IMR-90 (cell line): ENCODE data around the gene GMCL2. TPM values are rescaled to one million over a fixed set of nuclear protein-coding genes. Genes with fewer than 3 reads are reported as not detected.

Source experiments
- ATAC-seq: fragments of 200-7000 bp; cut with Tn5 transposase; 2 replicates; pipeline ENCODE4 v1.9.1; 2020; ENCODE audit warnings: low read depth, mild to moderate bottlenecking, moderate library complexity
- BruUV-seq: library from RNA; stranded (reverse); fragments of 400-500 nt; replicated peaks from 2 replicates; lab custom pipeline; 2021; lab: Mats Ljungman, UMichigan
- CTCF ChIA-PET: fragments of 300-600 bp; formaldehyde crosslinking; extraction: SDS; loops from one replicate; lab custom pipeline; 2021; ENCODE audit warnings: antibody characterized with exemption; lab: Yijun Ruan, JAX
- POLR2A ChIA-PET: fragments of 300-600 bp; sonication (Branson Sonifier 250); formaldehyde crosslinking; loops from one replicate; lab custom pipeline; 2022; ENCODE audit warnings: antibody characterized with exemption; ENCODE audit not compliant: unreplicated experiment; lab: Charles Lee
- DNase-seq: peaks from one replicate; pipeline ENCODE4 v3.0.0; 2013
- H2AFZ ChIP-seq: replicated peaks from 2 replicates; pipeline ENCODE3; 2013; ENCODE audit warnings: low read length, mild to moderate bottlenecking; ENCODE audit not compliant: poor library complexity
- H2AK5ac ChIP-seq: 2 replicates; pipeline ENCODE4 v1.6.1; 2013; ENCODE audit warnings: low read depth, low read length, inconsistent platforms
- H2AK9ac ChIP-seq: replicated peaks from 2 replicates; pipeline ENCODE3; 2013; ENCODE audit warnings: mild to moderate bottlenecking, low read depth, low read length, moderate library complexity; ENCODE audit not compliant: poor library complexity
- H2BK120ac ChIP-seq: 2 replicates; pipeline ENCODE4 v1.6.1; 2013; ENCODE audit warnings: low read depth, low read length, inconsistent platforms
- H2BK15ac ChIP-seq: 3 replicates; pipeline ENCODE4 v1.6.1; 2013; ENCODE audit warnings: low read depth, low read length, inconsistent platforms
- H2BK20ac ChIP-seq: 2 replicates; pipeline ENCODE4 v1.6.1; 2013; ENCODE audit warnings: low read depth, mild to moderate bottlenecking, inconsistent platforms, low read length, moderate library complexity
- H2BK5ac ChIP-seq: 2 replicates; pipeline ENCODE4 v1.6.1; 2013; ENCODE audit warnings: mild to moderate bottlenecking, low read depth, low read length, inconsistent platforms; ENCODE audit not compliant: poor library complexity, severe bottlenecking
- H3K14ac ChIP-seq: replicated peaks from 2 replicates; pipeline ENCODE4 v1.6.1; 2013; ENCODE audit warnings: low read depth, low read length, inconsistent platforms
- H3K18ac ChIP-seq: 2 replicates; pipeline ENCODE4 v1.6.1; 2013; ENCODE audit warnings: low read depth, low read length, control low read depth
- H3K23ac ChIP-seq: 2 replicates; pipeline ENCODE4 v1.6.1; 2013; ENCODE audit warnings: low read depth, low read length, inconsistent platforms
- H3K27ac ChIP-seq: 2 replicates; pipeline ENCODE4 v1.5.1; 2013; ENCODE audit warnings: mild to moderate bottlenecking, control low read depth, low read length; ENCODE audit not compliant: insufficient read depth
- H3K27me3 ChIP-seq: 2 replicates; pipeline ENCODE4 v1.6.1; 2013; ENCODE audit warnings: low read length; ENCODE audit not compliant: control insufficient read depth, insufficient read depth
- H3K36me3 ChIP-seq: 2 replicates; pipeline ENCODE4 v1.6.1; 2013; ENCODE audit warnings: low read length, mixed read lengths; ENCODE audit not compliant: control insufficient read depth, insufficient read depth
- H3K4ac ChIP-seq: 2 replicates; pipeline ENCODE4 v1.6.1; 2013; ENCODE audit warnings: low read depth, low read length, inconsistent platforms
- H3K4me1 ChIP-seq: 2 replicates; pipeline ENCODE4 v1.6.1; 2013; ENCODE audit warnings: low read length, mixed read lengths; ENCODE audit not compliant: control insufficient read depth, insufficient read depth
- H3K4me2 ChIP-seq: 2 replicates; pipeline ENCODE4 v1.6.1; 2013; ENCODE audit warnings: low read depth, mild to moderate bottlenecking, control low read depth, low read length, moderate library complexity
- H3K4me3 ChIP-seq: 2 replicates; pipeline ENCODE4 v1.5.1; 2013; ENCODE audit warnings: low read depth, mild to moderate bottlenecking, control low read depth, low read length, moderate library complexity; ENCODE audit not compliant: insufficient read depth
- H3K56ac ChIP-seq: 2 replicates; pipeline ENCODE4 v1.6.1; 2013; ENCODE audit warnings: low read length, inconsistent platforms; ENCODE audit not compliant: insufficient read depth; ENCODE audit errors: extremely low read depth
- H3K79me1 ChIP-seq, 2 experiments: 2 replicates each; pipeline ENCODE4 v1.6.1; 2013; ENCODE audit warnings: low read length in 2 of 2, inconsistent platforms in 1 of 2, low read depth in 1 of 2
- H3K9ac ChIP-seq: 2 replicates; pipeline ENCODE4 v1.6.1; 2013; ENCODE audit warnings: low read depth, low read length, control low read depth
- H3K9me1 ChIP-seq: 2 replicates; pipeline ENCODE4 v1.6.1; 2013; ENCODE audit warnings: low read length, inconsistent platforms; ENCODE audit not compliant: insufficient read depth
- H3K9me3 ChIP-seq: 2 replicates; pipeline ENCODE4 v1.6.1; 2013; ENCODE audit warnings: low read length; ENCODE audit not compliant: control insufficient read depth, insufficient read depth
- H4K20me1 ChIP-seq: 2 replicates; pipeline ENCODE4 v1.6.1; 2013; ENCODE audit warnings: low read length, inconsistent platforms; ENCODE audit not compliant: insufficient read depth
- H4K5ac ChIP-seq: 2 replicates; pipeline ENCODE4 v1.6.1; 2013; ENCODE audit warnings: mild to moderate bottlenecking, low read depth, low read length, control low read depth
- H4K8ac ChIP-seq, 2 experiments: 2 replicates each; pipeline ENCODE4 v1.6.1; 2013; ENCODE audit warnings: low read depth in 2 of 2, low read length in 2 of 2, control low read depth in 1 of 2, inconsistent platforms in 1 of 2
- H4K91ac ChIP-seq: 2 replicates; pipeline ENCODE4 v1.6.1; 2013; ENCODE audit warnings: low read depth, low read length, inconsistent platforms; ENCODE audit not compliant: insufficient read depth
- BHLHE40 ChIP-seq: fragments of 150-350 bp; IDR thresholded peaks from 2 replicates; pipeline ENCODE4 v1.6.1; 2016; ENCODE audit warnings: mild to moderate bottlenecking, low read depth, low read length
- CEBPB ChIP-seq: IDR thresholded peaks from 2 replicates; pipeline ENCODE4 v1.6.1; 2012; ENCODE audit warnings: low read depth, low read length, improper control_type of control experiment
- CHD1 ChIP-seq: IDR thresholded peaks from 2 replicates; pipeline ENCODE4 v1.6.1; 2012; ENCODE audit warnings: low read depth, low read length, improper control_type of control experiment
- CTCF ChIP-seq: conservative IDR thresholded peaks from 2 replicates; pipeline ENCODE4 v1.5.1; 2012; ENCODE audit warnings: mild to moderate bottlenecking, low read depth, low read length, improper control_type of control experiment
- ELK1 ChIP-seq: fragments of 150-350 bp; IDR thresholded peaks from 2 replicates; pipeline ENCODE4 v1.6.1; 2016; ENCODE audit warnings: low read depth, mild to moderate bottlenecking, low read length, moderate library complexity, borderline replicate concordance
- FOS ChIP-seq: fragments of 150-350 bp; IDR thresholded peaks from 2 replicates; pipeline ENCODE4 v1.6.1; 2016; ENCODE audit warnings: low read depth, low read length
- MAFK ChIP-seq: IDR thresholded peaks from 2 replicates; pipeline ENCODE4 v1.6.1; 2012; ENCODE audit warnings: low read depth, low read length, improper control_type of control experiment
- MAZ ChIP-seq: IDR thresholded peaks from 2 replicates; pipeline ENCODE4 v1.6.1; 2012; ENCODE audit warnings: low read depth, mild to moderate bottlenecking, low read length, improper control_type of control experiment, moderate library complexity, borderline replicate concordance
- MXI1 ChIP-seq: IDR thresholded peaks from 2 replicates; pipeline ENCODE4 v1.6.1; 2012; ENCODE audit warnings: low read depth, mild to moderate bottlenecking, low read length, moderate library complexity, borderline replicate concordance
- NFE2L2 ChIP-seq: fragments of 150-350 bp; IDR thresholded peaks from 2 replicates; pipeline ENCODE4 v1.6.1; 2016; ENCODE audit warnings: low read depth, mild to moderate bottlenecking, low read length
- POLR2A ChIP-seq: IDR thresholded peaks from 2 replicates; pipeline ENCODE4 v1.6.1; 2012; ENCODE audit warnings: mild to moderate bottlenecking, low read depth, low read length
- RAD21 ChIP-seq: IDR thresholded peaks from 2 replicates; pipeline ENCODE4 v1.6.1; 2012; ENCODE audit warnings: low read length, improper control_type of control experiment
- RCOR1 ChIP-seq: IDR thresholded peaks from 2 replicates; pipeline ENCODE4 v1.6.1; 2012; ENCODE audit warnings: mild to moderate bottlenecking, low read length, improper control_type of control experiment; ENCODE audit not compliant: insufficient replicate concordance
- RFX5 ChIP-seq: IDR thresholded peaks from 2 replicates; pipeline ENCODE4 v1.8.0; 2012; ENCODE audit warnings: low read depth, mild to moderate bottlenecking, low read length, moderate library complexity
- SMC3 ChIP-seq: fragments of 150-350 bp; IDR thresholded peaks from 2 replicates; pipeline ENCODE4 v1.6.1; 2016; ENCODE audit warnings: low read depth, mild to moderate bottlenecking, antibody characterized with exemption, low read length, moderate library complexity
- USF2 ChIP-seq: fragments of 150-350 bp; IDR thresholded peaks from 2 replicates; pipeline ENCODE4 v1.6.1; 2017; ENCODE audit warnings: mild to moderate bottlenecking, antibody characterized with exemption, low read length, low read depth
- WGBS, 2 experiments: methylation state at CpG; one replicate each; pipeline versions ENCODE4 v1.1.5 to v1.1.7; 2013; ENCODE audit warnings: missing lambda C conversion rate in 2 of 2; ENCODE audit not compliant: insufficient read length in 1 of 2; ENCODE audit errors: extremely low coverage in 2 of 2; 5-methylcytosine and 5-hydroxymethylcytosine counted together
- dilution Hi-C: fragments of 300-500 bp; cut with HindIII; formaldehyde crosslinking; loops from one replicate; pipeline ENCODE4 v1.14.3; 2018; ENCODE audit warnings: low sequenced_read_pairs; ENCODE audit not compliant: unreplicated experiment
- in situ Hi-C: fragments of 300-500 bp; cut with MboI; formaldehyde crosslinking; loops from 3 replicates; pipeline ENCODE4 v1.14.3; 2019; ENCODE audit warnings: low sequenced_read_pairs, inconsistent platforms, mixed read lengths
- intact Hi-C: fragments of 100-400 bp; cut with micrococcal nuclease; formaldehyde crosslinking; loops from 2 replicates; pipeline ENCODE4 v1.10.0; 2022
- polyA plus RNA-seq, 3 experiments: library from polyadenylated mRNA; depleted of rRNA; stranded (reverse); fragments of >200 nt; gene quantifications; 2 replicates each; pipeline ENCODE4 v1.2.3, GENCODE V29; 2012; ENCODE audit warnings: low replicate concordance in 1 of 3
- total RNA-seq: library from RNA; depleted of rRNA; stranded (reverse); fragments of >200 nt; gene quantifications from 2 replicates; pipeline ENCODE4 v1.2.3, GENCODE V29; 2012

The GMCL2 gene
- total and polyA plus RNA-seq, 2 of the 4 experiments (the other 2 are of a cell fraction): not detected

- peaks cover 78% of the 10 kb centered on the region for H4K20me1 ChIP-seq
- ChIA-PET CTCF (no interaction called here), POLR2A (no interaction called here)
- H2BK5ac ChIP-seq: no peak overlapping the region
- no peak overlapping the region for H2AK5ac ChIP-seq
- H3K79me1 ChIP-seq: peaks cover 34 to 79% of the 10 kb centered on the region in 2 experiments
- no peak overlapping the region for H2BK15ac ChIP-seq
- no peak overlapping the region for H3K4ac ChIP-seq
- H3K4me3 ChIP-seq: no peak overlapping the region
- peaks cover 82% of the 10 kb centered on the region for H3K36me3 ChIP-seq
- peaks cover 26% of the 10 kb centered on the region for H3K9me1 ChIP-seq
- no peak overlapping the region for H2AFZ ChIP-seq
- ATAC-seq: no peak
- no TSS peak for BruUV-seq
- no peak overlapping the region for H3K23ac ChIP-seq
- H3K9ac ChIP-seq: no peak overlapping the region
- H4K5ac ChIP-seq: no peak overlapping the region
- H3K27me3 ChIP-seq: no peaks in the 10 kb centered on the region
- no peak overlapping the region for H3K56ac ChIP-seq
- in situ Hi-C loops: no loop called here
- intact Hi-C loops: no loop called here
- H3K9me3 ChIP-seq: no peaks in the 10 kb centered on the region
- H2AK9ac ChIP-seq: no peak overlapping the region
- dilution Hi-C loops: no loop called here
- H3K4me2 ChIP-seq: no peak overlapping the region
- H2BK120ac ChIP-seq: no peak overlapping the region
- H3K4me1 ChIP-seq: peaks cover 7% of the 10 kb centered on the region
- no peak overlapping the region for H4K8ac ChIP-seq
- no peak overlapping the region for H3K27ac ChIP-seq
- 97% methylated on average over 16 of the region's 18 CpGs; no CpG with 5 or more reads in 1 of the 2 experiments for WGBS, 2 experiments
- no peak overlapping the region for H2BK20ac ChIP-seq
- no peak for DNase-seq
- no peak overlapping the region for H3K14ac ChIP-seq
- H4K91ac ChIP-seq: no peak overlapping the region
- H3K18ac ChIP-seq: no peak overlapping the region
- TF ChIP-seq RCOR1 (no peak), ELK1 (no peak), SMC3 (no peak), USF2 (no peak), POLR2A (no peak), NFE2L2 (no peak), MXI1 (no peak), CHD1 (no peak), FOS (no peak), RAD21 (no peak), RFX5 (no peak), CTCF (no peak), MAZ (no peak), MAFK (no peak), BHLHE40 (no peak), CEBPB (no peak)
Observed at GRCh38 chr5:178210073-178210535, 22.9 kb upstream of the GMCL2 start.
